Measurements from ENCODE around the gene MSI2.
A peak's percentile ranks its signal among the peaks of the same experiment; 100 is the strongest.

The MSI2 gene

DNA sequence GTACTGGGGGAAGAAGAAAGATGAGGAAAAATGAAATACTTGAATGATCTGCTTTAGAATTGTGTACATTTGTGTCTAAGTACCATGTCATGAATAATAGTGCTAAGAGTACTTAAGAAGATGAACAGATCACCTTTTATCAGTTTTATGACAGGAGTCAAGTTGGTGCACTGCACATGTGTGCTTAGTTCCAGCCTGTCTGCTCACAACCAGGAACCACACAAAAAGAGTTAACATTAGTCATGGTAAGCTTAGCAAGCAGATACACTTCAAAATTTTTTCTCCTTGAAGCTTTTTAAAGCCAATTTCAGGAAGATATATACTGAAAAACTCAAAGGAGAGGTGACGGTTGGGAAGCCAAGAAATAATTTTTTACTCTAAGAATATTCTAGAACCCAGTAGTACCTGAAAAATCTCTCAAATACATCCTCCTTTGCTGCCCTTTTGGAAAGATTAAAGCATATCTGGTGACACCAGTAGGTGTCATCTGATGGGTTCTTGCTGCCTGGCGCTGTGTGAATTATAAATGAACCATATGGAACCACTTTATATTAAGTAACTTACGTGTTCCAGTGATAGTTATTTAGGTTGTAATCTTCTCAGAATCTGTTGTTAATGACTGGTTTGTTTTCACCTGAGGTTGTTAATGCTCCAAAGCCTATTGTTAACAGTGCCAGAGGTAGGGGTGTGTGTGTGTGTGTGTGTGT lies 93.4 kb downstream of the MSI2 start:
- DNase-seq: no peak

DNA sequence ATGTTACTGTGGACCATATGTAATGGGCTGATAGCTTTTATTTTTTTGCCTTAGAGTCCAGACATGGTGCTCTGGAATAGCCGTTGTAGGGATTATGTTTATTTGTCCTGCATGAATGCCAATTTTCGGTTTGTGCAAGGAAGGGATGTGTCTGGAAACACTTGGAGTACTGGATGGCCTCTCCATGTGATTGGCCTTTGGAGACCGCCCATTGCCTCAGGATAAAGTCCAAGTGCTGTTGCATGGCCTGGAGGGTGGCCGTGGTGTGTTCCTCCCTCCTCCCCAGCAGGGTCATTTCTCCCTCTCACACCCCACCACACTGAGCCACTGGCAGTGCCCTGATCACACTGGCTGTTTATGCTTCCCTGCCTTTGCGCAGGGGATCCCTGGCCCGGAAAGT lies 93.9 kb downstream of the MSI2 start:
- no peak for DNase-seq

DNA sequence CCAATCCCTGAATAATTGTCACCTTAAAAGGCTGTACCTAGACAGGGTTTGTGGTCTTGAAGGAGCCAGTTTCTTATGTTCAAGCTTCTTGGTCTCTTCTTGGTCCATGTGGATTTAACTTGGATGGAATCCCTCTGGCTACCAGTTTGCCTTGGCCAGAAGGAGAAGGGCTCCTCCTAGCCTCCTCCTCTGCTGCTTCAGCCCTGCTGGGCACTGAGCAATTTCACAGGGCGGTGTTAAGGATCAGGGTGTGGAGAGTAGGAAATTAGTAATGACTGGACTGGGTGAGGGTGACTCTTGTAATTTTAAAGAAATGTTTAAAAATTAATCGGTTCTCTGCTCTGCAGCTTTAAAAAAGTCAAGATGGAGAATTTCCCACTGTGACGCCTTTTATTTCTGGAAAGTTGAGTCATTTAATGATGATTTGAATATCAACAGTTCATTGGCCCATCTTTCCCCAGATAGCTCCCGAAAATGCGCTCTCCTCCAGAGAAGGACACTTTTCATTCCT lies 96.4 kb downstream of the MSI2 start:
- DNase-seq: no peak

DNA sequence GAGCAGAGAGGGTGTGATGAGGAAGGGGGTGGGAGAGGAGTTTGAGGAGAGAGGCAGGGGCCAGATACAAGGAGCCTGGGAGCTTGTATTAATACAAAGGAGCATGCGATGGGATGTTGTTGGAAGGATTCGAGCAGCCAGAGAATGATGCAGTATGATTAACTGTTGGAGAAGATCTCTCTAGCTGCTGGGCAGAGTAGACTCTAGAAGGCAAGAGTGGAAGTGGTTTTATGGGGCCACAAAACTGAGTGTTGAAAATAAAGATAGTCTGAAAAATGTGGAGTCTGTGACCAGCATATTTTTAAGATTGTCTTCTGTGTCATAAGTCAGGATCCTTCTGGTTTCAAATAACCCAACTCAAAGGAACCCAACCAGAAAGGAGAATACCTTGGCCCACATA lies 98.3 kb downstream of the MSI2 start:
- DNase-seq: no peak

DNA sequence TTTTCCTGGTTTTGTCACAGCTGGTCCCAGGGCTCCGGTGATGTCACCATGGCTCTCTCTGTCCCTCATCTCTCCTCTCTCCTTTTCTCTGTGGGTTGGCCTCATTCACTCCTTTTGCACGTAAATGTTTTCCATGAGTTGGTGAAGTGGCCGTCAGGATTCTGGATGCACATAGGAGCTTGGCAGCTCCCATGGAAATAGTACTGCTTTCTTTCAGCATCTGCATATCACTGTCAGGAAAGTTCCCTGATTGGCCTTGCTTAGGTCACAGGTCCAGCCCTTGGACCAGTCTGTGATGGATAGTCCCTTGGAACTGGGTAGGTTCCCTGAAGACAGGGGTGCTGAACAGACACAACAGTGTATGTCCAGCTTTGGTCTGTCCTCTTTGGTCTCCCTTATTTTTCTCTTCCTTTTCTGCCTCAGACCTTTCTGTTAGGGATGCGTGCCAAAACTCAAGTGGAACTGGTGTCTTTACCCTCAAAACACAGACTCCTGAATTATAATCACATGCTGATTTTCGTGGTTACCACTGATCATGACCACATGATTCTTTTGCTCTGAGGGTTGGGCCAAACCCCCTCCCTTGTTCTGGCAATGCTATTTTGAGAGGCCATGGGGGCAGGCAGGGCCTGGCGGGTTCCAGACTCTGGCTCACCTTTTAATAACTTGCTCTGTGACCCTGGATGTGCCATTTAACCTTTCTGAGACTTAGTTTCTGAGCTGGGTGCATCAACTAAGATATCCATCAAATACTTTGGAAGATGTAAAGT lies 99.0 kb downstream of the MSI2 start:
- no peak for DNase-seq

DNA sequence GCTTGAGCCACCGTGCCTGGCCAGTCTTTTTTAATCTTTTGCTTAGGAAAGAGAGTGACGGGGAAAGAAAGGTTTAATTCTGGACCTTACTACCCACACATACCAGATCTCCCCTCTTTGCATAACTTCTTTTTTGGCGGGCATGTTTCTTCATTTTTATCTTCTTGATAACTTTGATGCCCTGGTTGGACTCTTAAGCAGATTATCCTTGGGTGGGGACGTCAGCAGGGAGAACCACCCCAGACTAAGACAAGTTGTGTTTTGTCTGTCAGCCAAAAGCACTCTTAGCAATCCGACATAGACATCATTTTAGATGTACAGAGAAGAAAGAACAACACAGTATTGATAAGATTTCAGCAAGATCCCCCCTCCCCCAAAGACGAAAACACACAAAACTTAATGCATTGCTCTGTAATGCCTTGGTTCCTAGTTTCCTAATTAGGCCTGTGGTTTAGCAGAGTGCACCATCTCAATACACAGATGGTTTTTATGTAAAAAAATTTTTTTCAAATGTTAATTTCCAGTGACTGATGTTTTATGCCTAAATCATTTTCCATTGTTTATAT lies 99.9 kb downstream of the MSI2 start:
- no peak for DNase-seq

DNA sequence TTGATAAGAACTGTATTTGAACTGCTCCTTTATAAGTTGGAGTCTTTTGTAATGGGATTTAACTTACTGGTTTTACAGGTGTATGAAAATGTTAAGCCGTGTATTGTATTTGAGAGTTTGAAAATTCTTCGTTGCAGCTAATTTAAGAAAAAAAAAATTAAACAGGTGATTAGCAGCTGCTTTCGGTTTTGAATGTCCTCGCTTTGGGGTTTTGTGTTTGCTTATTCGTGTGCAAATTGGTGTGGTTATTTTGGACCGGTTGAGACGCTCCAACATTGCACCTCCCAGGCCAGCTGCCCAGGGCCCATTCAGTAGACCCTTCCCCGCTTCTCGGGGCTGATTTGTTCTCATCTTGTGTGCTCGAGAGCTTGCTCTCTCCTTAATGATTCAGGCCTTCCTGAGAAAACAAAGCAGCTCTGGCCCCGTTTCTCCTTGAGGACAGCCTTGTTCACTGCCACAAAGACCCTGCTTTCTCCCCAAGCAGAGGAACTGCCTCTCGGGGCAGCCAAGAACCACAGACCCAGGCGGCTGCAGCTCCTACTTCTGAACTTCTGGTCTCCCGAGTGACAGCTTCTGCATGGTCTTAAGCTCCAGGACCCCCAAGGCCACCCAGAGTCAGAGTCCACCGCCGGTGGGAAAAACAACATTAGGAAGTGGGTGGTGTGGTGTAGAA lies 100.5 kb downstream of the MSI2 start:
- DNase-seq: no peak

DNA sequence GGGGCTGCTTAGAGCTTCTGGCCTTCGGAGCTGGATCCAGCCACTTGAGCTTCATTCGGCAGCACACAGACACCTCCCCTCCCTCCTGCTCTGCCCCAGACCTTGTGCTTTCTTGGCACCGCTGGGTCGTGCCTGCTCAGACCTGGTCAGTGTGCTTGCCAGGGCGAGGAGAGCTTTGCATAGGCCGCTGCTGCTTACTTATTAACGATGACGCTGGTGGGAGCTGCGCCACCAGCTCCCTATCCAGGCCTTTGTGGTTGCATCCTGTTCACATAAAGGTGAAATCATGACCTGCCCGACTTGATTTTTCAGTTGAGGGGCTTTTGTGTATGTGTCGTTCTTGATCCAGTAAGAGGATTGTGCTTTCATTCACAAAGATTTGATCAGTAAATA lies 101.1 kb downstream of the MSI2 start:
- DNase-seq: peak; percentile 35

DNA sequence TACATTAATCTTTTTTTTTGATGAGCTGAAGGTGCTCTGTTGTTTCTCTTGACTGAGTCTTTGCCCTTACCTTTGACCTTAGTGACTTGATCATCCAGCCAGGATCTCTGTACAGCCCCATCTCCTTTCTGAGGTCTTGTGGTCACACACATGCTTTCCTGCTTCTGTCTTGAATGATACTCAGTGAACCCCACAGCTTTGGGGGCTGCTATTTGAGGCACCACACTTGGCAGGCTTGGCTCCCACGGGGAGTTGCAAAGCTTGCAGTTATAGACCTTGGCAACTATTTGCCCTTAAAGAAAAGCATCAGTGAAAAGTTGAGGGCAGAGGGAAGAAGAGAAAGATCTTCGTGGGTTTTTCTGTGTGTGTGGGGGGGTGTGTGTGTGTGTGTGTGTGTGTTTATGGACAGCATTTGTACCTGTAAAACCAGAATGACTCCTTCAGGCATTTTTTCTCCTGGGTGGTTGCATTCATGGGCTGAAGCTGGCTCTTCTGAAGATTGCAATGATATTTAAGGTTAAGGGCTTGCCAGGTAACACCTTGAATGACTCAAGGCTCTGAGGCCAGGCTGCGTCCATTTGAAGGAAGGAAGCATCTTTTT lies 101.6 kb downstream of the MSI2 start:
- DNase-seq: no peak

DNA sequence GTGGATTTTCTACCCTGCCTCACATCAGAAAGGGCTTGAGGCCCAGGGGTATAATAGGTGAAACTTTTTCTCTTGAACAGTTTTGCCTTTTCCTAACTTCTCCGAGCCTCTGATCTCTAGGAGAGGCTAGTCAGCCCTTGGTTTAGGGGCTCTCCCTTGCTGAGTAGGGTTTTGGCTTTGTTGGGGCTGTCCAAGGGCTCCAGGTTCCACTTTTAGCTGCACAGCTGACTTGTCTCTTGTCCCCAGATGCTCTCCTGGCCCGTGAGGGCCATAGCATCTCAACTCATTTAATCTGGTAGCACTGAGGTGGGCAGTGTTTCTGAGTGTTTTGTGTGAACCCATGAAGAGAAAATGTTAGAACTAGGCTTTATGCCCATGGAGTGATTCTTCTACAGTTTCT lies 103.9 kb downstream of the MSI2 start:
- DNase-seq: no peak

DNA sequence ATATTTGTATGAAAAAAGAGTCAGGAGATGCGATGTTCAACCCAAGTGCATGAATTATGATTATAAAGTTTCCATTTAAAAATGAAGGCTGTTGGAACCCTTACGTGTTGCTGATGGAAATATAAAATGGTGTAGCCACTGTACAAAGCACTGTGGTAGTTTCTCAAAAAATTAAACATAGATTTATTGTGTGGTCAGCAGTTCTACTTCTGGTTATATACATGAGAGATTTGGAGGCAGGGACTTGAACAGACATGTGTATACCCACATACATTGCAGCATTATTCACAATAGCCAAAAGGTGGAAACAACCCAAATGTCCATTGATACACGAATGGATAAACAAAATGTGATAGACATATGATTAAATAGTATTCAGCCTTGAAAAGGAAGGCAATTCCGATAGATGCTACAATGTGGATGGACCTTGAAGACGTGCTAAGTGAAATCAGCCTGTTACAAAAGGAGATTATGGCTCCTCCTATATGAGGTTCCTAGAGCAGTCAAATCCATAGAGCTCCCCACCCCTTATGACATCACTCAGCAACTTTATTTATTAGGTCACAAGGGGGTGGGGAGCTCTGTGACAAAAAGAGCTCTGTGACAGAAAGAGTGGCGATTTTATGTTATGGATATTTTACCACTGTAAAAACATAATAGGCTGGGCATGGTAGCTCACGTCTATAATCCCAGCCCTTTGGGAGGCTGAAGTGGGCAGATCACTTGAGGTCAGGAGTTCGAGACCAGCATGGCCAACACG lies 106.7 kb downstream of the MSI2 start:
- no peak for DNase-seq

DNA sequence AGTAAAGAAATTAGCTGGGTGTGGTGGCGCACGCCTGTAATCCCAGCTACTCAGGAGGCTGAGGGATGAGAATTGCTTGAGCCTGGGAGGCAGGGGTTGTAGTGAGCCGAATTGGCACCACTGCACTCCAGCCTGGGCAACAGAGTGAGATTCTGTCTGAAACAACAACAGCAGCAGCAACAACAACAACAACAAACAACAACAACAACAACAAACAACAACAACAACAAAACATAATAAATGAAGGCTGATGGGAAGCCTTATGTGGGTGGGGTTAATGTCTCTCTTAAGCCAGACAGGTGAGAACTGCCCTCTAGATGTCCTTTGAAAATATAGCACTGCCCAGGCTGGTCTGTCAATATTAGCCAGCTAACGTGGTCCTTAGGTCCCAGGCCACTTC lies 107.3 kb downstream of the MSI2 start:
- no peak for DNase-seq

DNA sequence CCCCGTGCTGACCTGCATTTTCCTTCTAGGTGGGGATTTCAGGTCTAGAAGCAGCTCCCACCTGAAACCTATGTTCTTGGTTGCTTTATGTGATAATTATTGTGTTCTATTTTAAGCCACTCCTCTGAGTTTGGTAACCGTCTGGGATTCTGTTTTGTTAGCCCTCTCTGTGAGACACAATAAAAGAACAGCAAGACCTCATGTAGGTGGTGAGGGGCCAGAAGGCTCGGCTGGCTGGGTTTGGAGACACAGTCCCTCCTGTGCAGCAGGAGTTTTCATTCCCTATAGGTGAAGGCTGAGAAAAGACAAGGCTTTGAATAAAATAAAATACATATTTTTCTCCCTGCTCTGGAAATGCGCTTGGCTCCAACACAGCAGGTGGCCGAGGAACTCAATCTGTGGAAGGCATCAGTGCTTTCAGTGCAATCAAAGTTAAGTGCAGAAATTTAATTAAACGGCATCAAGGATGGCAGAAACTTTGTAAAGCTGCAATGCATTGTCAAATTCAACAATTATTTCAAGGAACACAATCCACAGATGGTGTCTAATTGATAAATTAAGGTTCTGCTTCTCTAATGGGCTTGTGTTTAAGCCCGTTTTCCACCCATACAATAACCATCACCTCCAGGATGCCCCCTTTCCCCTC lies 107.8 kb downstream of the MSI2 start:
- DNase-seq: no peak

DNA sequence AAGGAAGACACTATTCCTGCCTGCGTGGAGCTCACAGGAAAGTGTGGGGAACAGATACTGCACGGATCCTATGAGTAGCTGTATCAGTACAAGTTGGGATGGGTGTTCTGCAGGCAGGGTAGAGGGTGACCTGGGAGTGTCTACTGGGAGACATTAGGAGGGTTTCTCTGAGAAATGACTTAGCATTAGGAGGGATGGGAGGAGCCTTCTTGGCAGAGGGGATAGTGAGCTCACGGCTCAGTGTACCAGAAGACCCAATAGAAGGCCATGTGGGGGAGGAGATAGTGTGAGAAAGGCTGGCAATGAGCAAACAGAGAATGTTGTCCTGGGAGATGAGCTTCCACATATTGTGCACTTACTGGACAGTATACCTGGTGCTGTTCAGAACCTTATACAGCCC lies 109.1 kb downstream of the MSI2 start:
- DNase-seq: no peak

DNA sequence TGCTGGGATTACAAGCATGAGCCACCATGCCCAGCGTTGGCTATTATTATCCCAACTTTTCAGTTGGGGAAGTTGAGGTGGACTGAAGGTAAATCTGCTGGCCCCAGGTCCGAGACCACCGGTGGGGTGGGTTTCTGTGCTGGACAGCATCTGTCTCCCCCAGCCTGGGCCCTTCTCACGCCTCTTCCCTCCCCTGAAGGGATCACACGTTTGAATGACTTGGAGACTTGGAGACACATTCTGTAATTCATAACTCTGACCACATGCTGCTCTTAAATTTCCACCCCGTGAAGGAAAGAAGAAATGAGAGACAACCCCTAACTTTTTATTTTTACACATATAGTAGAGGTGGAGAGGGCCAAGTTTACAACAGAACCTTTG lies 109.8 kb downstream of the MSI2 start:
- no peak for DNase-seq

DNA sequence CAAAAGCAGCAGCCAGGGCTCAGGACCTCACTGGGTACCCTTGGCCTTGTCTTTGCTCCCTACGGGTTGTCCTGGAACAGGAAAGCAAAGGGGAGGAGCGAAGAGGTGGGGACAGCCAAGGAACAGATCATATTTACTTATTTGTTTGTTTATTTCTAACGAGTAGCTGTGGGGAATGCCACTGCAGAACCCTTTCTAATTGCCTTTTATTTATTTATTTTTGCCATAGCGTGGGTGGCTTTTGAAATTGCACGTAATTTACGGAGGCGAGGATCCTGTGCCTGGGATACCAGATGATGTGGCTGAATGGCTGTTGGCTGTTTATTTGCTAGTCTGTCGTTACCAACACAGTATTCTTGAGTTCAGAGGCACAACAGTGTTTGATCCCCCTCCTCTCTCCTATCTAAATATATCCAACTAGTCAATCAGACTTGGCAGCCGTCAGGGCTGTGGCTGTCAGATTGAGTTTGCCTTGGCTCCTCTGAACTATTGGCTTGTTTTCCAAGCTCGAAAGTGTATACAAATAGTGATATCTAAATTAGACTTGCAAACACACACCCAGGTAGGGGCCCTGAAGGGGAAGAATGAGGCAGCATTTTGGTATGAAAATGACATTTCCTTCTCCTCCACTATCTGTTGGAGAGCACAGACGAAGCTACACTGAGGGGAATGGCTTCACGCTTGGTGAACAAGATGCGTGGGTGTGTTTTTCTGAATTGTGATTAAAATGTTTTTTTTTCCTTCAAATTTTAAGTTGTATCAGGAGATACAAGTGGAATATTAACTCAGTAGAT lies 110.4 kb downstream of the MSI2 start:
- no peak for DNase-seq

DNA sequence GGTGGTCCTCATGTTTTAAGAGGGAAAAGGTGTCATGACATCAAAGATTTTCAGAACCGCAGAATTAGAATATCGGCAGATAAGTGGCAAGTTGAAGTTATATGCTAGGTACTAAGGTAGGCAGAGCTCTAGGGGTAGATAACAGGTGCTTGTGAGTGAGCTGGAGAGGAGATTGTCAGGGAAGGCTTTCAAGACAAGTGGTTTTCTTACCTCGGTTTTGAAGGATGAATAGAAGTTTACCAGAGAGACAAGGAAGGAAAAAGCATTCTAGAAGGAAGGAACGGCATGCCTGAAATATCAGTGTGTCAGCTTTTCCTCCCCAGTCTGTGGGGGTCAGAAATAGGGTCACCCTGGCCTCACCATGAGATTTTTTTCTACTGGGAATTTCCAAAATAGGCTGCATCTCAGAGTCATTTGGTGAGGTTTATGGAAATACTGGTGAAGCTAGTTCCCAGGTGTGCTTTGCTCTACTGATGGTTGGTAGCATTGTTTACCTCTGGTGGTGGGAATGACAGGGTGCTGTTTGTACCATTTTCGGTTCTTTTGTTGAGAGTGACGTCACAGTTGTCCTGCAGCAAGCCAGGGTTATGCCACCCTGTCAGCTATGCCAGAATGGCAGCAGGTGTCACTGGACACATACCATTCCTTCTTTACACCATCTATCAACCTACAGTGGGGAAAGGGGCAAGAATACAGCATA lies 112.5 kb downstream of the MSI2 start:
- no peak for DNase-seq

DNA sequence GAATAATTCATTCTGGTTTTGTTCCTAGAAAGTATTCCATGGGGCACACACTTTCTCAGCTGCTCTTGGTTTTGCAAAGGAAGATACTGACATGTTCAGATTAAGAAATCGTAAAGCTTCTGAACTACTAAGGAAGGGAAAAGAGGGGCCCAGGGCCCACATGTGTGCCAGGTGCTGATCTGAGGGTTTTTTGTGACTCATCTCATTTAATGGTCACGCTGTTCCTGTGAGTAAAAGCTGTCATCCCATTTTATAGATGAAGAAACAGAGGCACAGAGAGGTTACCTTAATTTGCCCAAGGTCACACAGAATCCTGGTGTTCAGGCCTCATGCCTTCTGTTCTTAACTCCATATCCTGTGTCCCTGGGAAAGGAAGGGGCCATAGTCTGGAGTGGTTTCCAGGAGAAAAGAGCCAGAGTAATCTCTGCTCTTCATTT lies 113.2 kb downstream of the MSI2 start:
- DNase-seq: no peak

DNA sequence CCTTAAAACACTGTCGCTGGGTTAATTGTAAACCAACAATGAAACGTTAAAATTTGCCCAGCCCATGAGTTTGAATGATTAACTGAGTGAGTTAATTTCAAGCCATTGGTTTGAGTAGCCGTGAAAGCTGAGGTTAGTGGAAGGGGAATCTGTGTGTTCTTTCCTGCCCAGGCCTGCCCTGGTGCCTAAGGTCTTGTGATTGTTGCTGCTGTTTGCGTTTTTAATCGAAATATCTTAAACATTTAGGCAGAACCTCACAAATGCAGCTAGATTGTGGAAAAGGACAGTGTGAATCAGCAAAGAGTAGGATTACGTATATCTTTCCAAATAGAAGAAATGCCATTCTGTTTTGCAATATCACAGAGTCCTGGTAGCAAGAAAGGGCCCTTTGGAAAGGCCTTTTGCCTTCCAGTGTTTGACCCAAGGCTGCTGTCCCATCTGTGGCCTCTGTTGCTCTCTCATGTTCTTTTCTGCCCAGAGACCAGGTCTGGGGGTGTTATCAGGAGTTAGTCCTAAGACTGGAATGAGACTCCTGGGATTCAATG lies 113.8 kb downstream of the MSI2 start:
- DNase-seq: no peak

DNA sequence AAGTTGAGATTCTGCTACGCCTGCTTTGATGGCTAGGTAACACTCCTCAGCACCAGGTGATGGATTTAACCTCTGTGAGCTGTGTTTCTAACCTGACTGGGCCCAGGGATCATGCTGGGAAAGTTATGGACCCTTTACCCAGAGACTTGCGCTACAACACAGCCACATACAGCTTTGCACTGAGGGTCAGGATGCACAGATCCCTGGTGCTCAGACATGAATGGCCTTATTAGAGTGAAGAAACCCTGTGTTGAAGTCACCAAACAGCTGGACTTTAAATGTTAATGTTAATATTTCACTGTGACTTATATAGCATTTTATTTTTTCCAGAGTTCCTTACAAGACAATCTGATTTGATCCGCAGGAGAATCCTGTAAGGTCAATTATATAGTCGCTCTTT lies 114.3 kb downstream of the MSI2 start:
- no peak for DNase-seq

All from NCI-H510A (cell line).